Activated B cell treated with CpG ODN at 0.5 μM for 24 hours (primary cell): Measurements from ENCODE around the gene COL23A1. TPM values are rescaled to one million over a fixed set of nuclear protein-coding genes. Genes with fewer than 3 reads are reported as not detected.

Experiments
- ATAC-seq: fragments of 200-7000 bp; cut with Tn5 transposase; one replicate; pipeline ENCODE4 v1.10.0; 2021; ENCODE audit warnings: low read depth, mild to moderate bottlenecking, moderate library complexity
- CTCF ChIA-PET: fragments of 350-600 bp; sonication (Branson Sonifier 250); formaldehyde crosslinking; loops from one replicate; lab custom pipeline; 2021; ENCODE audit warnings: antibody characterized with exemption; lab: Charles Lee
- POLR2A ChIA-PET: fragments of 350-600 bp; sonication (Branson Sonifier 250); formaldehyde crosslinking; loops from one replicate; lab custom pipeline; 2021; ENCODE audit warnings: antibody characterized with exemption; lab: Charles Lee
- DNase-seq: peaks from one replicate; pipeline ENCODE4 v3.0.0; 2022
- H3K27ac Mint-ChIP-seq: one replicate; pipeline ENCODE4 v1.8.0; 2020; ENCODE audit warnings: mixed read lengths
- H3K27me3 Mint-ChIP-seq: one replicate; pipeline ENCODE4 v1.8.0; 2021; ENCODE audit warnings: mixed read lengths
- H3K36me3 Mint-ChIP-seq: one replicate; pipeline ENCODE4 v1.8.0; 2021; ENCODE audit warnings: low read depth, mixed read lengths
- H3K4me1 Mint-ChIP-seq: one replicate; pipeline ENCODE4 v1.8.0; 2021; ENCODE audit warnings: mixed read lengths
- H3K4me3 Mint-ChIP-seq: one replicate; pipeline ENCODE4 v1.8.0; 2020; ENCODE audit warnings: mild to moderate bottlenecking, mixed read lengths
- H3K9me3 Mint-ChIP-seq: one replicate; pipeline ENCODE4 v1.8.0; 2020; ENCODE audit warnings: mixed read lengths
- intact Hi-C: fragments of 100-400 bp; cut with micrococcal nuclease; formaldehyde crosslinking; loops from one replicate; pipeline ENCODE4 v1.15.1; 2024
- total RNA-seq: library from RNA; stranded (reverse); gene quantifications from 2 replicates; pipeline ENCODE4 v1.2.3, GENCODE V29; 2022
- TF ChIP-seq, protein P1 (sequence below): fragments of 200-600 bp; IDR thresholded peaks from one replicate; pipeline ENCODE4 v1.8.0; 2022; ENCODE audit warnings: antibody characterized with exemption, mild to moderate bottlenecking

The COL23A1 gene
- total RNA-seq, 1 donor from 2014 or later, result not detected

- no peaks in the 10 kb centered on the region for H3K4me1 Mint-ChIP-seq
- POLR2A ChIA-PET, result no interaction called here
- H3K36me3 Mint-ChIP-seq, result no peaks in the 10 kb centered on the region
- DNase-seq, result no peak
- TF ChIP-seq, protein P1, sequence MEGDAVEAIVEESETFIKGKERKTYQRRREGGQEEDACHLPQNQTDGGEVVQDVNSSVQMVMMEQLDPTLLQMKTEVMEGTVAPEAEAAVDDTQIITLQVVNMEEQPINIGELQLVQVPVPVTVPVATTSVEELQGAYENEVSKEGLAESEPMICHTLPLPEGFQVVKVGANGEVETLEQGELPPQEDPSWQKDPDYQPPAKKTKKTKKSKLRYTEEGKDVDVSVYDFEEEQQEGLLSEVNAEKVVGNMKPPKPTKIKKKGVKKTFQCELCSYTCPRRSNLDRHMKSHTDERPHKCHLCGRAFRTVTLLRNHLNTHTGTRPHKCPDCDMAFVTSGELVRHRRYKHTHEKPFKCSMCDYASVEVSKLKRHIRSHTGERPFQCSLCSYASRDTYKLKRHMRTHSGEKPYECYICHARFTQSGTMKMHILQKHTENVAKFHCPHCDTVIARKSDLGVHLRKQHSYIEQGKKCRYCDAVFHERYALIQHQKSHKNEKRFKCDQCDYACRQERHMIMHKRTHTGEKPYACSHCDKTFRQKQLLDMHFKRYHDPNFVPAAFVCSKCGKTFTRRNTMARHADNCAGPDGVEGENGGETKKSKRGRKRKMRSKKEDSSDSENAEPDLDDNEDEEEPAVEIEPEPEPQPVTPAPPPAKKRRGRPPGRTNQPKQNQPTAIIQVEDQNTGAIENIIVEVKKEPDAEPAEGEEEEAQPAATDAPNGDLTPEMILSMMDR, result no peak
- H3K4me3 Mint-ChIP-seq, result no peak overlapping the region
- CTCF ChIA-PET, result no interaction called here
- no peaks in the 10 kb centered on the region for H3K9me3 Mint-ChIP-seq
- no peak for ATAC-seq
- H3K27ac Mint-ChIP-seq, result no peak overlapping the region
- intact Hi-C loops, result no loop called here
- H3K27me3 Mint-ChIP-seq, result no peaks in the 10 kb centered on the region
These were observed 320.7 kb downstream of the COL23A1 start for GRCh38 chr5:178269499-178269898.

- no peaks in the 10 kb centered on the region for H3K27me3 Mint-ChIP-seq
- H3K9me3 Mint-ChIP-seq, result peaks cover 3% of the 10 kb centered on the region
- CTCF ChIA-PET, result no interaction called here
- DNase-seq, result no peak
- POLR2A ChIA-PET, result no interaction called here
- no peak overlapping the region for H3K4me3 Mint-ChIP-seq
- no peak for ATAC-seq
- no peak overlapping the region for H3K27ac Mint-ChIP-seq
- no peaks in the 10 kb centered on the region for H3K36me3 Mint-ChIP-seq
- H3K4me1 Mint-ChIP-seq, result no peaks in the 10 kb centered on the region
- intact Hi-C loops, result no loop called here
- TF ChIP-seq, protein P1, result no peak
These were observed 322.3 kb downstream of the COL23A1 start for GRCh38 chr5:178267876-178268275.

DNA sequence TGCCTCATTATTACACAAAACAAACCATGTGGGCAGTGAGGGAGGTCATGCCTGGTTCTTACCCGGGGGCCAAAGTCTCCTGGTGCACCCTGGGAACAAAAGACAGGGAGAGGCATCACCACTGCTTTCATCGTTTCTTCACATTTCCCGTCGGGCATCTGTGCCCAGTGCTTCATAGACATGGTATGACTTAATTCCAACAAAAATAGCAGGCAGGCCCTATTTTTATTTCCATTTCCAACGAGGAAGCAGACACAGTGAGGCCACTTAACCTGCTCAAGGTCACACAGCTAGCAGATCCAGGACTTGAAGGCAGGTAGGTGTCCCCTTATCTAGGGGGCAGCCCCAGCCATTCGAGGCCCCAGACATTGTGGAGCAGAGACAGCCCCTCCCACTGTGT is 322.9 kb downstream of the COL23A1 start:
- ATAC-seq, result no peak
- DNase-seq, result no peak
- Mint-ChIP-seq H3K27ac (no peak overlapping the region), H3K27me3 (no peaks in the 10 kb centered on the region), H3K36me3 (no peaks in the 10 kb centered on the region), H3K4me1 (no peaks in the 10 kb centered on the region), H3K9me3 (peaks cover 3% of the 10 kb centered on the region), H3K4me3 (no peak overlapping the region)
- ChIA-PET POLR2A (no interaction called here), CTCF (interaction anchor here (1.3 kb wide), 1 partner anchor 13 kb away, joined by 3 read pairs; no protein-coding TSS in a partner anchor)
- intact Hi-C loops, result no loop called here
- TF ChIP-seq, protein P1, result no peak

- intact Hi-C loops, result no loop called here
- Mint-ChIP-seq H3K27me3 (no peaks in the 10 kb centered on the region), H3K4me1 (no peaks in the 10 kb centered on the region), H3K4me3 (no peak overlapping the region), H3K9me3 (peaks cover 3% of the 10 kb centered on the region), H3K36me3 (no peaks in the 10 kb centered on the region), H3K27ac (no peak overlapping the region)
- ATAC-seq, result no peak
- TF ChIP-seq, protein P1, result no peak
- DNase-seq, result no peak
- ChIA-PET POLR2A (no interaction called here), CTCF (interaction anchor here (1.3 kb wide), 1 partner anchor 13 kb away, joined by 3 read pairs; no protein-coding TSS in a partner anchor)
These were observed 323.6 kb downstream of the COL23A1 start for GRCh38 chr5:178266581-178266980.

DNA sequence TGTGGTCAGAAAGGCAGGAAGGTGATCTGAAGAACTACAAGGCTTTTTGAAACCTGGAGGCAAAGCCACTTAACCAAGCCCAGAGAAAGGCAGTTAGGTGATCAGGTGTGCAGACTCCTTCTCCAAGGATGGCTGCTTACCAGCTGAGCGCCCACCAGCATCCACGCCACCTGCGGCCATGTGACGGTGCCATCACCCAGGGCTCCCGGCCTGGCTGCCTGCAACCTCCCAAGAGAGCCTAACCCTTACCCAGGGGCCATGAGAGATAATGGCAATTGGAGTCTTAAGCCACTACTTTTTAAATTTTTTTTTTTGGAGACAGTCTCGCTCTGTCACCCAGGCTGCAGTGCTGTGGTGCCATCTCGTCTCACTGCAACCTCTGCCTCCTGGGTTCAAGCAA is 324.4 kb downstream of the COL23A1 start:
- H3K36me3 Mint-ChIP-seq, result no peaks in the 10 kb centered on the region
- no peak overlapping the region for H3K27ac Mint-ChIP-seq
- POLR2A ChIA-PET, result no interaction called here
- TF ChIP-seq, protein P1, result no peak
- intact Hi-C loops, result no loop called here
- DNase-seq (no peak), ATAC-seq (no peak)
- H3K27me3 Mint-ChIP-seq, result no peaks in the 10 kb centered on the region
- H3K4me1 Mint-ChIP-seq, result no peaks in the 10 kb centered on the region
- H3K4me3 Mint-ChIP-seq, result no peak overlapping the region
- H3K9me3 Mint-ChIP-seq, result peaks cover 3% of the 10 kb centered on the region
- CTCF ChIA-PET, result no interaction called here
